Measurements from ENCODE around the gene TBC1D16. TPM values are rescaled to one million over a fixed set of nuclear protein-coding genes. Genes with fewer than 3 reads are reported as not detected.

The TBC1D16 gene
- total and polyA plus RNA-seq, 10 of the 15 experiments (the other 5 are each of a cell fraction or from before 2014, with no cell fraction given) = 0.01 to 0.13 (median 0.06) TPM; not detected in 3

DNA sequence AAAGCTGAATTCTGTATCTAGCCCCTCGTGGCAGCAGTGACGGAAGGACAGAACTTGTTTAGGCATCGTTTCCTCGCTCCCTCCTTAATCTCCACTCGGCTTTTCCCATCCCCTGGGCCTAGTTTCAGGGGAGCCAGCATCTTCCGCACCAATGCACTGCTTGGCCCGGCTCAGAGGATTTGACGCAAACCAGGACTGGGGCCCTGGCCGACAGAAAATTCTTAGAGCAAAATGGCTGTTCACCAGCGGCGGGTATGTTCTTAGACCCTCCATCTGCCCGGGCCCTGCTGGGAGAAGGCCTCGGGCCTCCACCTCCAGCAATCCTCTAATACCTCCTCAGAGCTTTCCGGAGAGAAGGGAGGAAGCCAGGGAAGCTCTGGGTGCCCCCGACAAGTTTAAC lies 54.6 kb downstream of the TBC1D16 start:
- SMC1A ChIA-PET (ENCODE audit: uncharacterized antibody, unreplicated experiment) = no interaction called here
- no peaks in the 10 kb centered on the region for H4K20me1 ChIP-seq (ENCODE audit: control insufficient read depth, insufficient read depth)
- H3K9ac ChIP-seq (ENCODE audit: control insufficient read depth, insufficient read depth, low read length) = no peak overlapping the region
- no peak overlapping the region for H3K4me2 ChIP-seq (ENCODE audit: control insufficient read depth, insufficient read depth)
- no peak overlapping the region for H3K27ac ChIP-seq (ENCODE audit: control insufficient read depth, insufficient read depth)
- H3K4me1 ChIP-seq (ENCODE audit: control insufficient read depth, insufficient read depth, low read length) = no peaks in the 10 kb centered on the region
- H2AFZ ChIP-seq (ENCODE audit: control insufficient read depth, low read depth, low read length) = no peak overlapping the region
- no peaks in the 10 kb centered on the region for H3K9me3 ChIP-seq (replicated peaks; ENCODE audit: control insufficient read depth, insufficient read depth, low read length)
- H3K36me3 ChIP-seq (ENCODE audit: control insufficient read depth in 2 of 2, insufficient read depth in 2 of 2, low read length in 1 of 2) = no peaks in the 10 kb centered on the region
- RAD21 ChIA-PET (ENCODE audit: unreplicated experiment) = no interaction called here
- WGBS (ENCODE audit: insufficient coverage, insufficient replicate concordance, low lambda C conversion rate, missing lambda C conversion rate) = 53% methylated on average over 15 of the region's 15 CpGs
- BruUV-seq (replicated peaks) = no TSS peak
- POLR2A ChIA-PET = no interaction called here
- in situ Hi-C loops (cut with MboI) (no loop called here), intact Hi-C loops (cut with micrococcal nuclease; ENCODE audit: unreplicated experiment) (no loop called here)
- DNase-seq (ENCODE audit: low read depth, low spot score) = no peak
- H3K4me3 ChIP-seq = no peak overlapping the region
- no peaks in the 10 kb centered on the region for H3K79me2 ChIP-seq (ENCODE audit: control insufficient read depth, insufficient read depth, low read length)
- ATAC-seq = no peak
- peaks cover 1 to 6% of the 10 kb centered on the region in 2 experiments; a peak in 2 of 4 replicates for H3K27me3 ChIP-seq (replicated peaks in 1 of 2; ENCODE audit: control insufficient read depth in 2 of 2, insufficient read depth in 2 of 2, low read length in 1 of 2)
- no peak for FAIRE-seq
- CTCF ChIA-PET = no interaction called here
- TF ChIP-seq ZNF384 (IDR thresholded peaks at IDR 0.05; ENCODE audit: borderline replicate concordance, low read depth, low read length) (no peak), HDAC6 (IDR thresholded peaks at IDR 0.05; ENCODE audit: unreplicated experiment) (no peak), ZNF622 (IDR thresholded peaks at IDR 0.05) (no peak), EGR1 (IDR thresholded peaks at IDR 0.05; ENCODE audit: borderline replicate concordance in 1 of 2, low read depth in 2 of 2, low read length in 2 of 2) (no peak), IKZF1 (conservative IDR thresholded peaks at IDR 0.05) (no peak), CHD4 (IDR thresholded peaks at IDR 0.05) (no peak), MEF2B (IDR thresholded peaks at IDR 0.05; ENCODE audit: partially characterized antibody, poor library complexity, severe bottlenecking) (no peak), SIX5 (IDR thresholded peaks at IDR 0.05; ENCODE audit: low read depth, low read length, severe bottlenecking) (no peak), TBL1XR1 (IDR thresholded peaks at IDR 0.05; ENCODE audit: low read depth, low read length) (no peak), RCOR1 (conservative IDR thresholded peaks at IDR 0.05; ENCODE audit: low read depth, low read length) (no peak), HDAC2 (IDR thresholded peaks at IDR 0.05) (no peak), ETV6 (conservative IDR thresholded peaks at IDR 0.05 in 1 of 2, IDR thresholded peaks at IDR 0.05 in 1 of 2; ENCODE audit: borderline replicate concordance in 1 of 2, low read depth in 1 of 2) (no peak), TCF12 (IDR thresholded peaks at IDR 0.05; ENCODE audit: low read depth, low read length) (no peak), ZBED1 (IDR thresholded peaks at IDR 0.05; ENCODE audit: borderline replicate concordance) (no peak), BHLHE40 (IDR thresholded peaks at IDR 0.05; ENCODE audit: borderline replicate concordance in 1 of 2, low read depth in 2 of 2, low read length in 1 of 2) (no peak), YBX1 (IDR thresholded peaks at IDR 0.05) (no peak)
- TF ChIP-seq, protein P1, sequence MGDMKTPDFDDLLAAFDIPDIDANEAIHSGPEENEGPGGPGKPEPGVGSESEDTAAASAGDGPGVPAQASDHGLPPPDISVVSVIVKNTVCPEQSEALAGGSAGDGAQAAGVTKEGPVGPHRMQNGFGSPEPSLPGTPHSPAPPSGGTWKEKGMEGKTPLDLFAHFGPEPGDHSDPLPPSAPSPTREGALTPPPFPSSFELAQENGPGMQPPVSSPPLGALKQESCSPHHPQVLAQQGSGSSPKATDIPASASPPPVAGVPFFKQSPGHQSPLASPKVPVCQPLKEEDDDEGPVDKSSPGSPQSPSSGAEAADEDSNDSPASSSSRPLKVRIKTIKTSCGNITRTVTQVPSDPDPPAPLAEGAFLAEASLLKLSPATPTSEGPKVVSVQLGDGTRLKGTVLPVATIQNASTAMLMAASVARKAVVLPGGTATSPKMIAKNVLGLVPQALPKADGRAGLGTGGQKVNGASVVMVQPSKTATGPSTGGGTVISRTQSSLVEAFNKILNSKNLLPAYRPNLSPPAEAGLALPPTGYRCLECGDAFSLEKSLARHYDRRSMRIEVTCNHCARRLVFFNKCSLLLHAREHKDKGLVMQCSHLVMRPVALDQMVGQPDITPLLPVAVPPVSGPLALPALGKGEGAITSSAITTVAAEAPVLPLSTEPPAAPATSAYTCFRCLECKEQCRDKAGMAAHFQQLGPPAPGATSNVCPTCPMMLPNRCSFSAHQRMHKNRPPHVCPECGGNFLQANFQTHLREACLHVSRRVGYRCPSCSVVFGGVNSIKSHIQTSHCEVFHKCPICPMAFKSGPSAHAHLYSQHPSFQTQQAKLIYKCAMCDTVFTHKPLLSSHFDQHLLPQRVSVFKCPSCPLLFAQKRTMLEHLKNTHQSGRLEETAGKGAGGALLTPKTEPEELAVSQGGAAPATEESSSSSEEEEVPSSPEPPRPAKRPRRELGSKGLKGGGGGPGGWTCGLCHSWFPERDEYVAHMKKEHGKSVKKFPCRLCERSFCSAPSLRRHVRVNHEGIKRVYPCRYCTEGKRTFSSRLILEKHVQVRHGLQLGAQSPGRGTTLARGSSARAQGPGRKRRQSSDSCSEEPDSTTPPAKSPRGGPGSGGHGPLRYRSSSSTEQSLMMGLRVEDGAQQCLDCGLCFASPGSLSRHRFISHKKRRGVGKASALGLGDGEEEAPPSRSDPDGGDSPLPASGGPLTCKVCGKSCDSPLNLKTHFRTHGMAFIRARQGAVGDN (IDR thresholded peaks at IDR 0.05) = no peak
- TF ChIP-seq, protein P2, sequence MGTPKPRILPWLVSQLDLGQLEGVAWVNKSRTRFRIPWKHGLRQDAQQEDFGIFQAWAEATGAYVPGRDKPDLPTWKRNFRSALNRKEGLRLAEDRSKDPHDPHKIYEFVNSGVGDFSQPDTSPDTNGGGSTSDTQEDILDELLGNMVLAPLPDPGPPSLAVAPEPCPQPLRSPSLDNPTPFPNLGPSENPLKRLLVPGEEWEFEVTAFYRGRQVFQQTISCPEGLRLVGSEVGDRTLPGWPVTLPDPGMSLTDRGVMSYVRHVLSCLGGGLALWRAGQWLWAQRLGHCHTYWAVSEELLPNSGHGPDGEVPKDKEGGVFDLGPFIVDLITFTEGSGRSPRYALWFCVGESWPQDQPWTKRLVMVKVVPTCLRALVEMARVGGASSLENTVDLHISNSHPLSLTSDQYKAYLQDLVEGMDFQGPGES (IDR thresholded peaks at IDR 0.05) = no peak

Measured in GM12878 (cell line).